Right lobe of liver (tissue), 6 donors: ENCODE data around the gene KRTDAP. TPM values are rescaled to one million over a fixed set of nuclear protein-coding genes. Genes with fewer than 3 reads are reported as not detected.
A peak's percentile ranks its signal among the peaks of the same experiment; 100 is the strongest.

Source experiments
- ATAC-seq, 4 donors: fragments of 200-7000 bp; cut with Tn5 transposase; one replicate each; pipeline ENCODE4 v1.9.1; 2020; ENCODE audit warnings: mild to moderate bottlenecking in 4 of 4, moderate library complexity in 4 of 4
- DNase-seq, 3 donors: peaks; one replicate each; pipeline ENCODE4 v3.0.0-alpha.2; 2020
- H3K27ac ChIP-seq, 3 donors: fragments of 200-600 bp; one replicate each; pipeline ENCODE4 v1.8.0; 2022
- H3K27me3 ChIP-seq, 2 donors: fragments of 200-600 bp; one replicate each; pipeline ENCODE4 v1.8.0; 2022
- H3K36me3 ChIP-seq, 4 donors: fragments of 200-600 bp; sonication (generic) in 1 of 4; one replicate each; pipeline versions ENCODE4 v1.5.1 to v1.8.0; 2017 to 2022; ENCODE audit warnings: control low read depth in 1 of 4
- H3K4me1 ChIP-seq, 4 donors: fragments of 200-600 bp; sonication (generic) in 1 of 4; one replicate each; pipeline versions ENCODE4 v1.5.1 to v1.8.0; 2017 to 2022; ENCODE audit warnings: control low read depth in 1 of 4
- H3K4me3 ChIP-seq, 3 donors: fragments of 200-600 bp; one replicate each; pipeline ENCODE4 v1.8.0; 2022
- H3K9me3 ChIP-seq, 4 donors: fragments of 200-600 bp; sonication (generic) in 1 of 4; one replicate each; pipeline versions ENCODE4 v1.5.1 to v1.8.0; 2017 to 2022; ENCODE audit warnings: control low read depth in 1 of 4
- CTCF ChIP-seq, 4 donors: fragments of 200-600 bp in 3 of 4; fragments of 450-650 bp in 1 of 4; IDR thresholded peaks; one replicate each; pipeline versions ENCODE4 v1.5.1 to v1.8.0; 2016 to 2022; ENCODE audit warnings: antibody characterized with exemption in 4 of 4, mild to moderate bottlenecking in 2 of 4
- POLR2A ChIP-seq: fragments of 450-650 bp; IDR thresholded peaks from one replicate; pipeline ENCODE4 v1.6.1; 2017; ENCODE audit warnings: antibody characterized with exemption, mild to moderate bottlenecking
- WGBS: methylation state at CpG from one replicate; pipeline ENCODE4 v1.1.6; 2018; ENCODE audit warnings: low coverage, low lambda C conversion rate; ENCODE audit not compliant: insufficient coverage; ENCODE audit errors: missing lambda C conversion rate; 5-methylcytosine and 5-hydroxymethylcytosine counted together
- intact Hi-C, 2 donors: fragments of 100-400 bp; cut with DNase I; formaldehyde crosslinking; loops; one replicate each; pipeline versions ENCODE4 v1.11.2 to v1.14.1; 2022
- total RNA-seq, 6 experiments: library from RNA; depleted of rRNA in 2 of 6; stranded (reverse); fragments of >200 nt in 2 of 6; fragmentation: NEBNext Ultra II Directional in 3 of 6; extraction: Animal tissue kit (Norgen Biotek cat#: 25700) in 3 of 6; gene quantifications; one replicate each; pipeline versions ENCODE4 v1.1.0 to v1.2.4, GENCODE V29; 2016 to 2023
- donor health status: DM: no; HTN: yes; CAD: no.
- donor health status: DM: no; HTN: no; CAD: no.
- donor health status: DM: no; HTN: no; CAD: no.
- donor health status: DM: no; HTN: yes; CAD: no.
- donor health status: DM: no; HTN: yes; CAD: no.

The KRTDAP gene
- total RNA-seq, 6 experiments from 2014 or later: not detected

GRCh38 chr19:35495107-35496064 is 5.1 kb upstream of the KRTDAP start:
- TF ChIP-seq POLR2A (no peak), CTCF (IDR thresholded peaks at IDR 0.05) (peak; percentile 95 to 98 (median 98))
- no peaks in the 10 kb centered on the region for H3K27me3 ChIP-seq
- no peaks in the 10 kb centered on the region for H3K4me1 ChIP-seq
- H3K4me3 ChIP-seq: no peak overlapping the region
- no peak overlapping the region for H3K27ac ChIP-seq
- peak; percentile 95 to 99 (median 98) for ATAC-seq
- WGBS: 0% methylated on average over 10 of the region's 30 CpGs
- intact Hi-C loops: loop anchor here in 1 of 2 donors (10.0 kb wide), 1 partner anchor 141 kb away; the partner anchor contains the start of gene FFAR3
- H3K36me3 ChIP-seq: no peaks in the 10 kb centered on the region
- H3K9me3 ChIP-seq: no peaks in the 10 kb centered on the region
- DNase-seq: peak; percentile 65 to 78 (median 71)

- ATAC-seq (no peak), DNase-seq (no peak)
- no peaks in the 10 kb centered on the region for H3K4me1 ChIP-seq
- H3K4me3 ChIP-seq: no peak overlapping the region
- TF ChIP-seq POLR2A (no peak), CTCF (IDR thresholded peaks at IDR 0.05) (no peak)
- intact Hi-C loops: loop anchor here in 1 of 2 donors (10.0 kb wide), 1 partner anchor 139 kb away; the partner anchor contains the start of gene FFAR3
- no peaks in the 10 kb centered on the region for H3K27me3 ChIP-seq
- no CpG with 5 or more reads among the region's 9 CpGs for WGBS
- H3K27ac ChIP-seq: no peak overlapping the region
- no peaks in the 10 kb centered on the region for H3K9me3 ChIP-seq
- H3K36me3 ChIP-seq: no peaks in the 10 kb centered on the region
Measured at GRCh38 chr19:35493971-35494370, 3.7 kb upstream of the KRTDAP start.

- no peak overlapping the region for H3K27ac ChIP-seq
- no peak overlapping the region for H3K4me3 ChIP-seq
- H3K9me3 ChIP-seq: no peaks in the 10 kb centered on the region
- no peaks in the 10 kb centered on the region for H3K27me3 ChIP-seq
- WGBS: 69% methylated on average over 3 of the region's 9 CpGs
- no peaks in the 10 kb centered on the region for H3K36me3 ChIP-seq
- TF ChIP-seq CTCF (IDR thresholded peaks at IDR 0.05) (no peak), POLR2A (no peak)
- no peaks in the 10 kb centered on the region for H3K4me1 ChIP-seq
- no peak for DNase-seq
- no peak for ATAC-seq
- intact Hi-C loops: loop anchor here in 1 of 2 donors (10.0 kb wide), 1 partner anchor 137 kb away; the partner anchor contains the start of gene FFAR3
Measured at GRCh38 chr19:35491836-35492360, 1.6 kb upstream of the KRTDAP start.

GRCh38 chr19:35488677-35489076 is 1.6 kb downstream of the KRTDAP start:
- WGBS: 81% methylated on average over 8 of the region's 16 CpGs
- TF ChIP-seq CTCF (IDR thresholded peaks at IDR 0.05): no peak
- no peak for TF ChIP-seq POLR2A

More at GRCh38 chr19:35488677-35489076, 1.6 kb downstream of the KRTDAP start:
- ATAC-seq (no peak), DNase-seq (no peak)
- Histone ChIP-seq H3K36me3 (no peaks in the 10 kb centered on the region), H3K27ac (no peak overlapping the region), H3K27me3 (no peaks in the 10 kb centered on the region), H3K4me1 (peaks cover 0 to 11% (median 0%) of the 10 kb centered on the region in 4 donors), H3K9me3 (no peaks in the 10 kb centered on the region), H3K4me3 (no peak overlapping the region)
- intact Hi-C loops: no loop called here
